Raji (cell line): ENCODE results near the gene PIM2.

Experiments used
- POLR2A ChIP-seq: IDR thresholded peaks from 2 replicates; pipeline ENCODE4 v1.6.1; 2011; ENCODE audit warnings: low read depth, low read length, control low read depth; ENCODE audit not compliant: insufficient read depth

The PIM2 gene

DNA sequence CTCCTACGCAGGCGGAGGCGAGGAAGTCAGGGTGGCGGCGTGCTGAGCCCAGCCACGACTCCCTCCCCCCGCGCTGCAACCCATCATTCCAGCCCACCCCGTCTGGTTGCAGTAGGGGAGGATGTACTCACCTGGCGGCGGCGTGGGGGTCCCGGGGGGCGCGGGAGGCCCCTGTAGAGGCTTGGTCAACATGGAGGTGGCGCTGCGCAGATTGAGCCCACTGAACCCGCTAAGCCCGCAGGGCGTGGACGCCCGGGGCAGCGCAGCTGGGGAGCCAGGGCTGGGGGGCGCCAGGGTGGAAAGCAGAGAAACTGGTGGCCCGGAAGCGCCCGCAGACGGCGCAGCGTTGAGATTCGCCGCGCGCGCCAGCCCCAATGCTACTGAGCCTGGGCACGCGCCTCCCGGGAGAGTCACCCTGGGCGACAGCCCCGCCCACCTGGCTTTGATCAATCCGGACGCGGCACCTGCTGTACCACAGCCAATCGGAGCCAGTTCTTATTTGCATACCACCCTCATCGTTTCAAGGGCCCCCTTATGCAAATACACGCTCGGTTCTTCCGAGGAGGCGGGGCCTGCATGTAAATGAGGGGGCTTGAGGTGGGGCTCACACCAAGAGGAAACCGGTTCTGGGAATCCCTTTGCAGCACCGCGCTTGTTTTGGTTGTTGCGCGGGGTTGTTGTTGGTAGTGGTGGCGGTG, at the start of gene PIM2:
Gene PIM2, minus strand, starts transcription at position 382 of the 698 bp plus-strand sequence. Its CDS starts 190 bp downstream, at position 192.
- peak; percentile 89 for TF ChIP-seq POLR2A

DNA sequence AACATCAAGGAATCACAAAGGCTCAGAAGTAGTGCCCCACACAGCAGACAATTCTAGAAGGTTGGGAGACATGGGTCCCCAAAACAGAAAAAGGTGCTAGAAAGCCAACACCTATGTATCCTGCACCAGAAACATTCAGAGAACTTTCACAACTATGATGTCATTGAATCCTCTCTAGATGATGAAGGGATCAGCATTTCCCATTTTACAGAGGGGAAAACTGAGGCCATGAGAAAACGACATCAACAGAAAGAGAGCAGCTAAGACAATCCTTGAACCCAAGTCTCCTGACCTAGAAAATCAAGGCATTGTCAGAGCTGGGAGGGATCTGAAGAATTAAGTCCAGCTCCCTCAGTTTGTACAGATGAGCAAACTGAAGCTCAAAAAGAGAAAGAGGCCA, 49.6 kb upstream of the PIM2 start:
- no peak for TF ChIP-seq POLR2A

GRCh38 chrX:48966796-48967579, 48.2 kb upstream of the PIM2 start:
- TF ChIP-seq POLR2A, result no peak

GRCh38 chrX:48965959-48966358, 47.1 kb upstream of the PIM2 start:
- TF ChIP-seq POLR2A, result no peak

DNA sequence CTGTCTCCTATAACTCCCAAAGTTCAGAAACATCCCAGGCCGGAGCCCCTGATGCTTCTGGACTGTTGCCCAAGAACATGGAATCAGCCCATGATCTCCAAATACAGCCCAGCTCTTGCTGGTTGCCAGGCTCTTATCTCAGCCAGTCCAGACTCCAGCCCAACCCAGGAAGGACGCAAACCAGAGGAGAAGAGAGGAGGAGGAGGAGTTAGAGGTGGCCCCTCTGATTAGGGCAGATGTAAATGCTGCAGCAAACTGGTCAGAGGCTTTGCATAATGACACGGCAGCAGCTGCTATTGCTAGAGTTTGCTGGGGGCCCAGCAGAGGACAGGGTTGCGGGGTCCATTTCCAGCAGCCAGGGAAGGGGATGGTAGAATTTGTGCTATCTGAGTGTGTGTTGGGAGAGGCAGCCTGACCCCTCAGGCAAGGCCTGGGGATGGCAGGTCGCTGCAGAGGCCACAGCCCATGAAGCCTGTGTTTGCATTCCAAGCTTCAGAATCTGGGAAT, 42.8 kb upstream of the PIM2 start:
- TF ChIP-seq POLR2A, result peak; percentile 59

DNA sequence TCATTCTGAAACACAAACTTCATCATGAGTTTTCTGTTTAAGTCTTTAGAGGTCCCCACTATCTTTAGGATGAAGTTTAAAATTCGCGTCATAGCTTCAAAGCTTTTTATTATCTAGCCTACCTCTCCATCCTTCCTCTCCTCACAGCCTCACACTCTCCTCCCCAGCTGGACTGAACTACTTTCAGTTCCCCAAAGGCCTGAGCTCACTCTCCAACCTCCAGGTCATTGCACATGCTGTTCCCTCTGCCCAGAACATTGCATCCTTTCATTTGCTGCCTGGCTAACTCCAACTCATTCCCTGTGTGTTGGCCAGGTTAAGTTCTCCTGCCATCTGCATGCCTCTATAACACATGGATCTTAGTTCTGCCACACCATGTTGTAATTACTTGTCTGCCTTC, 41.5 kb upstream of the PIM2 start:
- TF ChIP-seq POLR2A, result no peak

DNA sequence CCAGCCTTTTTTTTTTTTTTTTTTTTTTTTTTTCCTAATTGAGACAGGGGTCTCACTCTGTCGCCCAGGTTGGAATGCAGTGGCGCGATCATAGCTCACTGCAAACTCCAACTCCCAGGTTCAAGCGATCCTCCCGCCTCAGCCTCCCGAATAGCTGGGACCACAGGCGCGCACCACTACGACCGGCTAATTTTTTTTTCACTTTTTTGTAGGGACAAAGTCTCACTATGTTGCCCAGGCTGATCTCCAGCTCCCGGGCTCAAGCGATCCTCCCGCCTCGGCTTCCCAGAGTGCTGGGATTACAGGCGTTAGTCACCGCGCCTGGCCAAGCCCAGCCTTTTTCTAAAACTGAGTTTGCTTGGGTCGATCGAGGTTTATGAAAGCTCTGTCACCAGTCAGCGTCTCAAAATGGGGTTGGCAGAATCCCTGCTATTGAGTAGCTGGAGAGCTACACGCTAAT, 39.8 kb upstream of the PIM2 start:
- TF ChIP-seq POLR2A, result no peak

- peak; percentile 52 for TF ChIP-seq POLR2A
Observed at GRCh38 chrX:48957827-48958634, 39.2 kb upstream of the PIM2 start.

DNA sequence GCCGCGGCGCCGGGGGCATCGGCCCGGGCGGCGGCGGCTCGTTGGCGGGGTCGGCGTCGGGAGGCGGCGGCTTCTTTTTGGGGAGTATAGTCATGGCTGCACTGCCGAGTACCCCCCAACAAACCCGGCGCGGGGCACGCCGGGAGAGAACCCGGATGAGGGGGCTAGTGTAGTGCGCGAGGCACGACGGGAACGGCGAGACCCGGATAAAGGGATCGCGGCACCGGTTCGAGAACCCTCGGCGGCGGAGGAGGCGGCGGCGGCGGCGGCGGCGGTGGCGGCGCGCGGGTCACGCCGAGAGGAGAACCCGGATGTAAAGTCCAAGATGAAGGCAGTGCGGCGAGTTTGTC, 38.6 kb upstream of the PIM2 start, which contains the start of gene OTUD5:
Gene OTUD5, minus strand, starts transcription at position 131 of the 350 bp plus-strand sequence. Its CDS starts 37 bp downstream, at position 94.
- no peak; the same call in 1 of the 2 replicates for TF ChIP-seq POLR2A

DNA sequence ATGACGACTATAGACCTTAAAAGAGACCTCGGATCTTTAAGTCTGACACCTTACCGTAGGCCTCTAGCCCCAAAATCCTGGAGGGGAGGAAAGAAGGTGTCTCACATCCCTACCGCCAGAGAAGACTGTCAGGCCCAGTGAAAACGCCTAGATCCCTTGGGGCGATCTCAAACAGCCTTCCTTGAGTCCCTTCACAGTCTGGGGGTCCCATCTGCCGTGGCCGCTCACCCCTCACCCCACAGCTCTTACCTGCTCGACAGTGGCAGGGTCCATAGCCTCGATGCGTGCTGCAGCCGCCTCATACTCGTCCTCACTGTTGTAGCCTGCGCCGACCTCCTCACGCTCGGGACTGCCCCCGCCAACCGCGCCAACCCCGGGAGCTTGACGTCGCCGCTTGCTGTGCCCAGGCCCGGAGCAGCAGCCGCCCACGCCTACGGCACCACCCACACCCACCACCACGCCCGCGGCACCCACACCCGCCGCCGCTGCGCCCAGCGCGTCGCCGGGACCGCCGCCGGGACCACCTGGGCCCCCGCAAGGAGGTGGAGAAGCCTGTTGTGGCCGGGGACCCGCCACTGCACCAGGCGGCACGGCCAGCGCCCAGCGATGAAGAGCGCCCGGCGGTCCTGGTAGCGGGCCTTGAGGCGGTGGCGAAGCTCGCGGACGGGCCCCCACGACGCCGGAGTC, 38.0 kb upstream of the PIM2 start:
- TF ChIP-seq POLR2A, result no peak

- no peak for TF ChIP-seq POLR2A
Observed at GRCh38 chrX:48948589-48948988, 29.8 kb upstream of the PIM2 start.

- no peak for TF ChIP-seq POLR2A
Observed at GRCh38 chrX:48945517-48946348, 26.9 kb upstream of the PIM2 start.

DNA sequence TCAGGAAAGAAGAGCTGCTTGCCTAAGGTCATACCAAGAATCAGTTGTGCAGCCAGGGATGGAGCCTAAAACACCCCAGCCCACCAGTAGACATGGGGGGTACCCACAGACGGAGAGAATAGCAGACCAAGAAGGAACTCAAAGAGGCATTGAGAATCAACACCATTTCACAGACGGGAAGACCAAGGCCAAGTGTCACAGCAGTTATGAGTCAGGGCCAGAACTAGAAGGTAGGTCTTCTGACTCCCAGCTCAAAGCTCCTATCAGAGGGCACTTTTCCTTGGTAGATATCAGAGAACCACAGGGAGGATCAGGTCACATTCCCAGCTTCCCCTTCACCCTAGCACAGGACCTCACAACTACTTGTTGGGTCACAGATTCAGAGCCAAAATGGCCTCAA, 24.1 kb upstream of the PIM2 start:
- TF ChIP-seq POLR2A, result no peak

DNA sequence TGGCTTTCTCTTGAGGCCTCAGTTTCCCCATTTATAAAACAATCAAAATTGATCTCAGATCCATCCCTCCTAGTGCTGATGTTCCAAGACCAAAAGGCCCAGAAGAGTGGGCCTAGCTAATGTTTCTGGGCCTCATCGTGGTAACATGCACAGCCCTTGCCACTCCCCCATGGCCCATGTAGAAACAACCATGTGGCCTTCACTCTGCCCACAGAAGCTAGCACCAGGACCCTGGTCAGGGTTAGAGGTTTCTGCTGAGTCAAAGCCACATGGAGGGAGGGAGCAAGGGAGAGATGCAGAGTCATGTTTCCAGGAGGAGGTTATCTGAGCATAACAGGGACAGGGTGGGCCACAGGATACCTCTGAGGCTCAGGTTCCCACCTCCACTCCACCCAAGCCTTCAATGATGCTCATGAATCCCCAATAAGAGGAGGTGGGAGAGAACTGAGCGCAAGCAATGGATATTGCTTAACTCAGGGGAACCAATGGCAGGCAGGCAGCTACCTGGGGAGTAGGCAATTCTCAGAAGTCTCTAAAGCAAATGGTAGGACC, 21.7 kb upstream of the PIM2 start:
- no peak for TF ChIP-seq POLR2A
